Fibroblast of lung (primary cell): ENCODE results near the gene POLR2E. TPM values are rescaled to one million over a fixed set of nuclear protein-coding genes. Genes with fewer than 3 reads are reported as not detected.

Experiments
- DNase-seq, 2 donors: peaks; one replicate each; pipeline versions ENCODE4 v3.0.0 to v3.0.0-alpha.2; 2010; ENCODE audit warnings: low read depth in 2 of 2
- H2AFZ ChIP-seq: 2 replicates; pipeline ENCODE4 v1.5.1; 2012; ENCODE audit warnings: low read length, control low read depth, inconsistent platforms
- H3K27ac ChIP-seq: 2 replicates; pipeline ENCODE4 v1.5.1; 2011; ENCODE audit warnings: low read length, control low read depth; ENCODE audit not compliant: insufficient read depth
- H3K27me3 ChIP-seq: 2 replicates; pipeline ENCODE4 v1.5.1; 2011; ENCODE audit warnings: mild to moderate bottlenecking, low read length; ENCODE audit not compliant: control insufficient read depth, insufficient read depth
- H3K36me3 ChIP-seq: 2 replicates; pipeline ENCODE4 v1.5.1; 2011; ENCODE audit warnings: low read length; ENCODE audit not compliant: control insufficient read depth, insufficient read depth
- H3K4me1 ChIP-seq: 2 replicates; pipeline ENCODE4 v1.5.1; 2011; ENCODE audit warnings: low read length; ENCODE audit not compliant: control insufficient read depth, insufficient read depth; ENCODE audit errors: extremely low read depth
- H3K4me2 ChIP-seq: 2 replicates; pipeline ENCODE4 v1.5.1; 2011; ENCODE audit warnings: low read length, control low read depth; ENCODE audit not compliant: insufficient read depth; ENCODE audit errors: extremely low read depth
- H3K4me3 ChIP-seq, 4 experiments: fragments of 200-600 bp in 1 of 4; sonication (generic) in 1 of 4; replicated peaks in 1 of 4; 2 replicates each; pipeline ENCODE4 v1.5.1; 2011 to 2016; ENCODE audit warnings: low read length in 4 of 4, low read depth in 3 of 4, mild to moderate bottlenecking in 3 of 4, control low read depth in 2 of 4, inconsistent platforms in 1 of 4, mixed read lengths in 1 of 4; ENCODE audit not compliant: insufficient read depth in 1 of 4; ENCODE audit errors: control extremely low read depth in 1 of 4
- H3K79me2 ChIP-seq: 2 replicates; pipeline ENCODE4 v1.5.1; 2012; ENCODE audit warnings: mild to moderate bottlenecking, low read length, inconsistent platforms; ENCODE audit not compliant: control insufficient read depth, insufficient read depth
- H3K9ac ChIP-seq: 2 replicates; pipeline ENCODE4 v1.5.1; 2011; ENCODE audit warnings: mild to moderate bottlenecking, low read length, control low read depth; ENCODE audit not compliant: insufficient read depth
- H3K9me3 ChIP-seq: 2 replicates; pipeline ENCODE4 v1.5.1; 2012; ENCODE audit warnings: low read depth, low read length; ENCODE audit not compliant: control insufficient read depth, insufficient read depth
- H4K20me1 ChIP-seq: 2 replicates; pipeline ENCODE4 v1.5.1; 2011; ENCODE audit warnings: low read length; ENCODE audit not compliant: control insufficient read depth, insufficient read depth; ENCODE audit errors: extremely low read depth
- CTCF ChIP-seq, 2 donors: IDR thresholded peaks in 1 of 2; conservative IDR thresholded peaks in 1 of 2; 1 replicate in 1 of 2; 2 replicates in 1 of 2; pipeline ENCODE4 v1.5.1; 2011 to 2012; ENCODE audit warnings: low read length in 2 of 2, control low read depth in 1 of 2, inconsistent platforms in 1 of 2, low read depth in 1 of 2, mild to moderate bottlenecking in 1 of 2
- EZH2 ChIP-seq: IDR thresholded peaks from 2 replicates; pipeline ENCODE4 v1.5.1; 2012; ENCODE audit warnings: low read length, control low read depth, mild to moderate bottlenecking; ENCODE audit errors: missing control alignments
- polyA plus RNA-seq, 2 donors: library from polyadenylated mRNA; depleted of rRNA in 1 of 2; stranded (reverse) in 1 of 2; unstranded in 1 of 2; fragments of >200 nt; gene quantifications; 2 replicates each; pipeline ENCODE4 v1.2.1, GENCODE V29; 2011 to 2012; ENCODE audit warnings: missing spikeins in 1 of 2
- total RNA-seq: library from RNA; depleted of rRNA; stranded (reverse); fragments of >200 nt; gene quantifications from 2 replicates; pipeline ENCODE4 v1.2.1, GENCODE V29; 2014

POLR2E gene
- total and polyA plus RNA-seq, 2 donors (not counting 1 experiment from before 2014, with no cell fraction given) = 55.2 to 130 TPM

GRCh38 chr19:1046836-1047695, 48.1 kb downstream of the POLR2E start:
- Histone ChIP-seq H3K27me3 (no peaks in the 10 kb centered on the region), H3K4me1 (peaks cover 10% of the 10 kb centered on the region), H3K9ac (no peak overlapping the region), H2AFZ (no peak overlapping the region), H3K9me3 (no peaks in the 10 kb centered on the region), H3K36me3 (peaks cover 2% of the 10 kb centered on the region), H3K4me3 (no peak overlapping the region), H3K4me2 (no peak overlapping the region), H4K20me1 (no peaks in the 10 kb centered on the region), H3K27ac (no peak overlapping the region), H3K79me2 (no peaks in the 10 kb centered on the region)
- TF ChIP-seq CTCF (conservative IDR thresholded peaks at IDR 0.05 in 1 of 2, IDR thresholded peaks at IDR 0.05 in 1 of 2; ENCODE audit: low read depth in 1 of 2, low read length in 2 of 2) (no peak), EZH2 (no peak)
- no peak for DNase-seq

GRCh38 chr19:1046117-1046626, 49.0 kb downstream of the POLR2E start:
- no peak overlapping the region for H3K4me2 ChIP-seq
- peaks cover 16% of the 10 kb centered on the region for H3K4me1 ChIP-seq
- H3K9me3 ChIP-seq = no peaks in the 10 kb centered on the region
- no peak overlapping the region for H2AFZ ChIP-seq
- no peak overlapping the region for H3K4me3 ChIP-seq
- H3K27me3 ChIP-seq = no peaks in the 10 kb centered on the region
- H3K79me2 ChIP-seq = no peaks in the 10 kb centered on the region
- no peak overlapping the region for H3K27ac ChIP-seq
- no peak overlapping the region for H3K9ac ChIP-seq
- H4K20me1 ChIP-seq = no peaks in the 10 kb centered on the region
- no peak for DNase-seq
- peaks cover 2% of the 10 kb centered on the region for H3K36me3 ChIP-seq
- TF ChIP-seq EZH2 (no peak), CTCF (conservative IDR thresholded peaks at IDR 0.05 in 1 of 2, IDR thresholded peaks at IDR 0.05 in 1 of 2; ENCODE audit: low read depth in 1 of 2, low read length in 2 of 2) (no peak)

GRCh38 chr19:1045247-1045603, 50.0 kb downstream of the POLR2E start:
- no peak for TF ChIP-seq EZH2
- no peak for TF ChIP-seq CTCF (conservative IDR thresholded peaks at IDR 0.05 in 1 of 2, IDR thresholded peaks at IDR 0.05 in 1 of 2; ENCODE audit: low read depth in 1 of 2, low read length in 2 of 2)
- Histone ChIP-seq H2AFZ (no peak overlapping the region), H3K4me1 (peaks cover 21% of the 10 kb centered on the region), H3K9me3 (no peaks in the 10 kb centered on the region), H3K27me3 (no peaks in the 10 kb centered on the region), H3K9ac (no peak overlapping the region), H3K36me3 (peaks cover 2% of the 10 kb centered on the region), H3K27ac (no peak overlapping the region), H3K4me2 (no peak overlapping the region), H3K4me3 (no peak overlapping the region), H3K79me2 (no peaks in the 10 kb centered on the region), H4K20me1 (no peaks in the 10 kb centered on the region)
- no peak for DNase-seq
